Activated T-cell treated with anti-CD3 and anti-CD28 coated beads, Interleukin-2, amount 50 U/mL, for 48 hours (primary cell): ENCODE data around the gene MAST3.
"Not testable (repeated sequence)": the region's sequence is repeated elsewhere in the genome, so short reads cannot be mapped to it uniquely, and the experiment has no call there.

Experiments used
- DNase-seq, 2 experiments: peaks; one replicate each; pipeline ENCODE4 v3.0.0-alpha.2; 2020

MAST3 gene

DNA sequence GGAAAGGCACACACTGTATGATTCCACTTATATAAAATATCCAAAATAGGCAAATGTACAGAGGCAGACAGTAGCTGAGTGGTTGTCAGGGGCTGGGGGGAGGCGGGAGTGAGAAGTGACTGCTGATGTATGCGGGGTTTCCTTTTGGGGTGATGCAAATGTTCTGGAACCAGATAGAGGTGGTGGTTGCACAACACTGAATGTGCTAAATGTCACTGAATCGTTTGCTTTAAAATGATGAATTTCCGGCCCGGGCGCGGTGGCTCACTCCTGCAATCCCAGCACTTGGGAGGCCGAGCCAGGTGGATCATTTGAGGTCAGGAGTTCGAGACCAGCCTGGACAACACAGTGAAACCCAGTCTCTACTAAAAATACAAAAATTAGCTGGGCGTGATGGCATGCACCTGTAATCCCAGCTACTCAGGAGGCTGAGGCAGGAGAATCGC is 8.5 kb upstream of the MAST3 start:
- peak; percentile 75 to 78 for DNase-seq

DNA sequence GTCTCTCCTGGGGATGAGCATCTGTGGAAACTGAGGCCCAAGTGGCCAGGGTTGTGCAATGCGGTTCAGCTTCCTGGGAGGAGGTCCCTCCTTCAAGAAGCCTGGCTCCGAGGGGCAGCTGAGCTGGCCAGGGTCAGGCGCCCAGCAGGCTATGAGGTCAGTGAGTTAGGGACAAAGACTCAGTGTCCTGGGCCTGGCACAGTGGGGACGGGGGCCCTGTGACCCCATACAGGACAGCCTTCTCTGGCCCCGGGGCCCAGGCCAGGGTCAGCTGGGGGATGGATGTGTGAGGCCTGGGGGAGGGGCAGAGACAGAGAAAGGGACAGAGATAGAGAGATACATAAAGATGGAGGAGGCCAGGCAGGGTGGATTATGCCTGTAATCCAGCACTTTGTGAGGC is 7.9 kb upstream of the MAST3 start:
- peak in 1 of 2 experiments; percentile 34 for DNase-seq

GRCh38 chr19:18090545-18091216 is 6.9 kb upstream of the MAST3 start:
- peak in 1 of 2 experiments; percentile 34 for DNase-seq

DNA sequence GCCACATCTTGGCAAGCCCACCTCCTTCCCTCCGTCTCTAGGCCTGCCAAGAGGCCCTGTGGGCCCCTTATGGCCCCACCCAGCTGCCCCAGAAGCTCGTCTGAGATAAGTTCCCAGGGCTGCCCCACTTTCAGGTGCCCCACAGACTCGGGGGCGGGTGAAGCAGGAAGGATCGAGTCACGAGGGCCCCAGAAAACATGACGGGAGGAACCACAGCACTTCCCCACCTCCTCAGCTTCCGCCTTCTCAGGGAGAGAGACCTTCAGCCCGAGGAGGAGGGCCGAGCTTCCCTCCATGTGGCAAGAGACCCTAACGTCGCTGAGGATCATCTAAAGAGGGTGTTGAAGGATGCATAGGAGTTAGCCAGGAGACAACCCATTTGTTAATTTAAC is 6.4 kb upstream of the MAST3 start:
- DNase-seq: peak; percentile 89

DNA sequence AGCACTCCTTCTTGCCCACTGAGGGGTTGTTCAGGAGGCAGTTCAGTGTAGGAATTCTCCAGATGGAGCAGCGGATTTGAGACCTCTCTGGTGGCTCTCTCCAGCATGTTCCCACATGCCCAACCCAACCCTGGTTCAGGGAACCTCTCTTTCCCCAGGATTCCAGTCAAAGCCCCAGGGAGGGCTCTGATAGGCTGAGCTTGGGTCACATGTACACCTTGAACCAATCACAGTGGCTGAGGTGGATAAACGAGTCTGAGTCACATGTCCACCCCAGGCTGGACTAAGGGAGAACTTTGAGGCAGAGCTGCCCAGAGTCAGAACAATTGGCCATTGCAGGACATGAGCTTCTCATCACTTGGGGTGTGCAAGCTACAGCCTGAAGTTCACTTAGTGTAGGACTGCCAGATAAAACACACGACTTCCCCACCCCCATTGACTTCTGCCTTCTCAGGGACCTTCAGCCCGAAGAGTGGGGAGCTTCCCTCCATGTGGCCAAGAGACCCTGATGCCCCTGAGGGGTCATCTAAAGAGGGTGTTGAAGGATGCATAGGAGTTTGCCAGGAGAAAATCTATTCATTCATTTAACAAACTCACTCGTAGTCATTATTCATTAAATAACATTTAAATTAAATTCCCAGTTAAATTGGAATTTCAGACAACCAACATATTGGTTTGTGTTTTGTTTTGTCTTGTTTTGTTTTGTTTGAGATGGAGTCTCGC is 4.0 kb upstream of the MAST3 start:
- DNase-seq: no peak

GRCh38 chr19:18096258-18096657 is 1.3 kb upstream of the MAST3 start:
- DNase-seq: no peak

DNA sequence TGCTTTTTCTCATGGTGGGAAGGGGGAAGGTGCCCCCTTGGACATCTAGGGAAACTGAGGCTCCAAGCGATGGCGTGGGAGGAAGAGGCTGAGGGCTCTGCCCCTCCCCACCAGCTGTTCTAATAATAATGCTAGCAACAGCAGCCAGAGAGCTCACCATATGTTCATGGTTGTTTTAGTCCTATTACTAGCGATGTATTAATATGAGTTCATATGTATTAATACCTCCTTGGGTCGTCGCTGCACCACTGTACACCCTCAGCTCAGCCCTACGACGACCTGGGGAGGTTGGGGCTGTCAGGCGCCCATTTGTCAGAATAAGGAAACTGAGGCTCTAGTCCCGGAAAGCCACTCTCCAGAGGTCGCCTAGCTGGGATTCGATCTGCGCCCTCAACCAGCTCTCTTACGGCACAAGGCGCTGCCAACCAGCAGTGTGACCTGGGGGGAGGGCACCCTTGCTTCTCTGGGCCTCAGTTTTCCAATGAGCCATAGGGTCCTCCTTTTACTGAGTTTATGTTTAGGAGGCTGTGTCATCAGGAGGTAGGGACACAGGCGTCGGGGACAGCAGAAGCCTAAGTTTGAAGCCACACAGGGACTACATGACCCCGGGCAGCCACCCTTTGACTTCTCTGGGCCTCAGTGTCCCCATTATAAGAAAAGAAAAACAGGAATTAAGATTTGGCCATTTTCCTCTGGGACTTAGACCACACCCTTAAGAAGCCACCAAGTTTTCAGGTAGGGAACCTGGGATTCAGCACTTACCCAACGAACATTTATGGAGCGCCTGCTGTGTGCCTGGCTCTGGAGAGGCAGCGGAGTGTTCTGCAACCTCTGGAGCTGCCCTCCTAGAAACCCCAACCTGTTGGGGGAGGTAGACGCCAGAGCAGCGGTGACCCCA is 664 bp downstream of the MAST3 start:
- peak; percentile 38 to 45 for DNase-seq

DNA sequence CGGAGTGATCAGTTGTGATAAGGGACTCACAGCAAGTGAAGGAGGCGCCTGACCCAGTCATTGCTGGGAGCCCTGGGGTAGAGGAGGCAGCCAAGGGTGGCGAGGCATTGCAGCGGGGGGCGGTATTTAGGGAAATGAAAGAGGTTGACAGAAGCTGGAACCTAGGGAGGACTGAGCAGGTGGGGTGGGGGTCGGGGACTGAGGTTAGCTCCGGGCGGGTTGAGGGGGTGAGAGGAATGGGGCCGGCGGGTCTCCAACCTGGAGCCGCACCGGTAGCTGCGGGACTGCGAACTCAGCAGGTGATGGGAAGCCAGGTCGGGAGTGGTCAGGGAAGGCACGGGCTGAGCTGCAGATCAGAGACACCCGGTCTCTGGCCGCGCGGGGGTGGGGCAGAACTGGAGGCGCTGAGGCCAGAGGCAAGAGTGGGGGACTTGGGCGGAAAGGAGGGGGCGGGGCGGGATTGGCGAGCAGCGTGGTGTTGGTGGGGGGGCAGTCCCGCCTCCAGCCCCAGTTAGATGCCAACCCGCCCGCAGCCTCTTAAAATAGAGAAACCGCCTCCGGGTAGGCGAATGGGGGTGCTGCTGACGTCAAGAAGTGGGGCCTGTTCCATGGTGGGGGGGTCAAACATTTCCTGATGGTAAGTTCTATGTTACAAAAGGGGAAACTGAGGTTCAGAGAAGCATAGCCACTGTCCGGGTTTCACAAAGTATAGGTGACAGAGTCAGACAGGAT is 1.5 kb downstream of the MAST3 start:
- peak; percentile 53 to 54 for DNase-seq

- DNase-seq: no peak
These were observed 2.0 kb downstream of the MAST3 start for GRCh38 chr19:18099623-18099995.

DNA sequence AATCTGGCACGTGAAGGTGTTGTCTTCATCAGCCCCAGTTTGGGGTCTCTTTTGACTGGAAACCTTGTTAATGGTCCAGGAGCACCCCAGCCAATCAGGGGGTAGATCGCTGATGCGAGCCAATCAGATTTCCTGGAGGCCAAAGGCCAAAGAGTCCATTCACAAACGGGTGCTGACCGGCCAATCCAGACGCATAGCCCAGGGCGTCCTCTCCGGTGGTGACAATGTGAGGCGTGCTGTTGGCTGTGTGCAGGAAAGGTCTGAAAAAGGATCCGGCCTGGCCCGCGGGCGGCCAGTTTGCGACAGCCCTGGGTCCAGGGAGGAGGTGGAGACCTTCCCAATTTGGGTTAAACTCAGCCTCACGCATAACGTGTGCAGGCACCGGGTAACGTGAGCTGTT is 3.1 kb downstream of the MAST3 start:
- DNase-seq: no peak

DNA sequence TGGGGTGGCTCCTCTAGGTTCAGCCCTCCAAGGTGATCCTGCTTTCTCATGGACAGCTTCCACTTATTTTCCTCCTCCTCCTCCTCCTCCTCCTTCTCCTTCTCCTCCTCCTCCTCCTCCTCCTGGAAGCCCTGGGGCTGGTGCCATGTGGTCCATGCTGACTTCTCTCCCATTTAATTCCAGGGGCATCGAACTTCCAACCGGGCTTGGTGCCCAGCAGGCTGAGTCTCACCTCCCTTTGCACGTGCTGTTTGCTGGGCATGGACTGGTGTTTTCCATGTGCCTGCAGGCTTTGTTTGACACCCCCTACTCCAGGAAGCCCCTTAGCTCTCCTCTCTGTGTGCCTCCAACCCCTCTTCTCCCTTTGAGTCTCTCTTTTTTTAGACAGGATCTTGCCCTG is 3.7 kb downstream of the MAST3 start:
- no peak for DNase-seq

DNA sequence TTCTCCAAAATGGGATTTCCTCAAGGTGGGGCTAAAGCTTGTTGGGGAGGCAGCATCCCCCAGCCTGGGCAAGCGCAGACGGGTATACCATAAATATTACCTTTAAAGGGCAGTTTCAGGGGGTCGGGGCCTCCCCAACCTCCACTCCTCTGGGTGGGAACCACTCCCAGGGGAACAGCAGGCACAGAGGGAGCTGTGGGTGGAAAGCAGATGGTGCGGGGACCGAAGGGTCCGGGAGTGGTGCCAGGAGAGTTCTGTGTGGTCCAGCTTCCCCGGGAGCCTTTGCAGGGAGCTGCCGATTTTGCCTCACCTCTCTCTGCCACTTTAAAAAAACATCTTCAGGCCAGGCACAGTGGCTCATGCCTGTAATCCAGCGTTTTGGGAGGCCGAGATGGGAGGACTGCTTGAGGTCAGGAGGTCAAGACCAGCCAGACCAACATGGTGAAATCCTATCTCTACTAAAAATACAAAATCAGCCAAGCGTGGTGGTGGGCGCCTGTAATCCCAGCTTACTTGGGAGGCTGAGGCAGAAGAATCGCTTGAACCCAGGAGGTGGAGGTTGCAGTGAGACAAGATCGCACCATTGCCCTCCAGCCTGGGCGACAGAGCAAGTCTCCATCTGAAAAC is 5.5 kb downstream of the MAST3 start:
- DNase-seq: no peak

DNA sequence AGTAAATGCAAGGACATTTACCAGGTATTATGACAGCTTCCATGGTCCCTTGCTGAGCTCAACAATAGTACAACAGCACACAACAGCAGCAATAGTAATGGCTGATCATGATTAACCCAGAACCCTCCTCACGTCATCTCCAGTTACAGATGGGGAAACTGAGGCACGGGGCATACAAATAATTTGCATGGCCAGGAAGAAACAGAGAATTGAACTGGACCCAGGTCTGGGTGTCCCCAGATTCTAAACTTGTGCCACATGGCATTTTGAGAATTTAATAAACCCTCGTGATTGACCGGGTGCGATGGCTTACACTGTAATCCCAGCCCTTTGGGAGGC is 7.2 kb downstream of the MAST3 start:
- DNase-seq: no peak

GRCh38 chr19:18105259-18105658 is 7.7 kb downstream of the MAST3 start:
- not testable (repeated sequence) for DNase-seq

DNA sequence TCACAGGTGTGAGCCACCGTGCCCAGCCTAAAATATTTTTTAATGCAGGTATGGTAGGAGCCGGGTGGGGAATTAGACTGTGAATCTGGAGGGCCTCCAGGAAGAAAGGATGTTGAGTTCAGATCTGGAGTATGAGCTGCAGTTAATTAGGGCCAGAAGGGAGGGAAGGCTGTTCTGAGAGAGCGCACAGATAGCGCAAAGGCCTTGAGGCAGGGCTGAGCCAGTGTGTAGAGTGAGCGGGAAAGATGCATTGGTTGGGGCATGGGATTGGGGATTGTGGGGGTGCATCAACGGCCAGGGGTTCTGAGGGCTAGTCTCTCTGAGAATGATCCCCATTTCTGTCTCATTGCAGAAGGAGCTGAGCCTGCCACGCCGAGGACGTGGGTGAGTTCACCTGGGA is 9.7 kb downstream of the MAST3 start:
- DNase-seq: no peak

- DNase-seq: no peak
These were observed 11.3 kb downstream of the MAST3 start for GRCh38 chr19:18108897-18109296.

DNA sequence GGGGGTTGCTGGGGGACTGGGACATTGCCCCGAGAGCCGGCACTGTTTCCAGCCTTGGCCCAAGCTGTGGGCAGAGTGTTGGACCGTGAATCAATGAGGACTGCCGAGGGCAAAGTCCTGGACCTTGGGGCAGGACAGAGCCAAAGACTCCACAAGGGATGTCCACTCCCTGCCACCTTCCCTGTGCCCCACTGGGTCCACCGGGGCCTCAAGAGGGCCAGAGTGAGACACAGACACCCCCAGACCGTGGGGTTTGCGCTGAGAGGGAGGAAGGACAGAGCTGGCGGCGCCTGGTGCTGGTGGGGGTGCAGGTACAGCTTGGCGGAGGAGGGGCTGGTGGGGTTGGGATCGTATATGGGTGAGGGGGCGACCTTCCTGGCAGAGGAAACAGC is 11.8 kb downstream of the MAST3 start:
- no peak for DNase-seq

DNA sequence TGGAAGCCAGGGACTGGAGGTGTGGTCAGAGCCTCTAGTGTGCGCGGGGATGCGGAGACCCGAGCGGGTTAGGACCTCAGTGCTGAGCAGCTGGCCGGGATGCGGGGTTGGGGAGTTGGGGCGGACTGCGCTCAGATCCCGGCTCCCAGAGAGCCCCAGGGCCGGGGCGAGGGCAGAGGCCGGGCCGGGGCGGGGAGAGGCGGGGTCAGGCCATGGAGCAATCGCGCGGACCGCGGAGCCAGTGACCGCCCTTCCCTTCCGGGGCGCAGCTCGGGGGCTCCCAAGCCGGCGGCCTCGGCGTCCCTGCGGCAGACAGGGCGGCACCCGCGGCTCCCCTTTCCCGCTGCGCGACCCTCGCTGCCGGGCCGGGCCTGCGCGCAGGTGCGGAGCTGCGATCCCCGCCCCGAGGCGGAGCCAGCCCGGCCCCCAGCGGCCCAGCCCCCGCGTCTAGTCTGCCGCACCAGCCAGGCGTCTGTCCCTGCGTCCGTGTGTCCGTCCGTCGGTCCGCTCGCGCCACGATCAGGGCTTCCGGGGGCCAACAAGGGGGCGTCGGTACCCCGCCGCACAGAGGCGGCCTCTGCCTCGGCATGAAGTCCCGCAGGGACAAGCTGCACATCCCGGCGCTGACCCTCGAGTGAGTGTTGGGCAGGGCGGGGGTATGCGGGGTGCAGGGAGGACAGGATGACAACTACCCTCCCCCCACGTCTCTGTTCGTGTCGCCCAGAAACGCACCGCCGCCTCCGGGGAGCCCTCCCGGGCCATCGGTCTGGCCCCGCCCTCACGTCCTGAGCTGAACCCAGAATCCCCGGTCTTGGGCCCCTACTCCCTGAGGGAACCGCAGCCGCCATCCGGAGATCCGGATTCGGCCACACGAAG is 12.4 kb downstream of the MAST3 start:
- DNase-seq: peak; percentile 61 to 74

- DNase-seq: no peak
These were observed 13.1 kb downstream of the MAST3 start for GRCh38 chr19:18110609-18111232.

DNA sequence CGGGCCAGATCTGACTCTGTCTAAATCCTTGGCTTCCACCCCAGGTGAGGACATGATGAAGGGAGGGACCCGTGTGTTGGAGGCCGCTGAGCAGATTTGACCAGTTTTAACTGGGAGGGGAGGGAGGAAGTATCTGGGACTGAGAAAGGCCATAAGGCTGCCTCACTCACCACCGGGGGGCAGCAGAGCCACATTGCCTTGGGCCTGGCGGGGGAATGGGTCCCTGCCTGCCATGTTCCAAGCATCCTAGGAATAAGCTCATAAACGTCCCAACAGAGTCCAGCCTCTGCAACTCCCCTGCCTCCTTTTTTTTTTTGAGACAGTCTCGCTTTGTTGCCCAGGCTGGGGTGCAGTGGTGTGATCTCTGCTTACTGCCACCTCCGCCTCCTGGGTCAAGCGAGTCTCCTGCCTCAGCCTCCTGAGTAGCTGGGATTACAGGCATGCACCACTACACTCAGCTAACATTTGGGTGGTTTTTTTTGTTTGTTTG is 15.5 kb downstream of the MAST3 start:
- DNase-seq: peak; percentile 87 to 90

DNA sequence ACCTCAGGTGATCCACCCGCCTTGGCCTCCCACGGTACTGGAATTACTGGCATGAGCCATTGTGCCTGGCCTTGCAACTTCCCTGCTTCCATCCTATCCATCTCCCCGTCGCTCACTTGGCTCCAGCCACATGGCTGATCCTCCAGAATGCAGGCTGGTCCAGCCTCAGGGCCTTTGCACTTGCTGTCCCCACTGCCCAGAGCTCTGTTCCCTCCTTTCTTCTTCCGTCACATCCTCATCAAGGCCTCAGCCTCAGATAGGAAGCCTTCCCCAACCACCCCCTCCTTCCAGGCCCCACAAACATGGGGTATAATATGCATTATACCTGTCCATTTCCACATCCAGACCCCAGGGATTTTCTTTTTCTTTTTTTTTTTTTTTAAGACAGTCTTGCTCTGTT is 16.2 kb downstream of the MAST3 start:
- DNase-seq: no peak
